Fibroblast of villous mesenchyme (primary cell): Measurements from ENCODE around the gene EFS. TPM values are rescaled to one million over a fixed set of nuclear protein-coding genes. Genes with fewer than 3 reads are reported as not detected.

ENCODE experiments used
- DNase-seq: peaks from one replicate; pipeline ENCODE4 v3.0.0-alpha.2; 2010; ENCODE audit warnings: low read depth
- H3K4me3 ChIP-seq: 2 replicates; pipeline ENCODE4 v1.5.1; 2011; ENCODE audit warnings: low read depth, mild to moderate bottlenecking, low read length
- CTCF ChIP-seq: IDR thresholded peaks from 2 replicates; pipeline ENCODE4 v1.5.1; 2012; ENCODE audit warnings: low read depth, mild to moderate bottlenecking, low read length; ENCODE audit not compliant: insufficient read depth
- total RNA-seq: library from RNA; depleted of rRNA; stranded (reverse); fragments of >200 nt; gene quantifications from 2 replicates; pipeline ENCODE4 v1.2.3, GENCODE V29; 2012

Gene EFS, protein sequence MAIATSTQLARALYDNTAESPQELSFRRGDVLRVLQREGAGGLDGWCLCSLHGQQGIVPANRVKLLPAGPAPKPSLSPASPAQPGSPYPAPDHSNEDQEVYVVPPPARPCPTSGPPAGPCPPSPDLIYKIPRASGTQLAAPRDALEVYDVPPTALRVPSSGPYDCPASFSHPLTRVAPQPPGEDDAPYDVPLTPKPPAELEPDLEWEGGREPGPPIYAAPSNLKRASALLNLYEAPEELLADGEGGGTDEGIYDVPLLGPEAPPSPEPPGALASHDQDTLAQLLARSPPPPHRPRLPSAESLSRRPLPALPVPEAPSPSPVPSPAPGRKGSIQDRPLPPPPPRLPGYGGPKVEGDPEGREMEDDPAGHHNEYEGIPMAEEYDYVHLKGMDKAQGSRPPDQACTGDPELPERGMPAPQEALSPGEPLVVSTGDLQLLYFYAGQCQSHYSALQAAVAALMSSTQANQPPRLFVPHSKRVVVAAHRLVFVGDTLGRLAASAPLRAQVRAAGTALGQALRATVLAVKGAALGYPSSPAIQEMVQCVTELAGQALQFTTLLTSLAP
- 7.7 and 7.8 TPM in 2 replicates for total RNA-seq

- no peak for TF ChIP-seq CTCF
- H3K4me3 ChIP-seq = peak within 1 kb of the TSS; percentile 60
- peak; percentile 33 for DNase-seq
These were observed at the start of gene EFS for GRCh38 chr14:23365036-23365731. Gene EFS (minus strand): TSS chr14:23365172. CDS start chr14:23365025, 147 bp downstream.

GRCh38 chr14:23414254-23414653 lies 49.3 kb upstream of the EFS start:
- DNase-seq = no peak
- no peak for TF ChIP-seq CTCF
- no peak overlapping the region for H3K4me3 ChIP-seq

DNA sequence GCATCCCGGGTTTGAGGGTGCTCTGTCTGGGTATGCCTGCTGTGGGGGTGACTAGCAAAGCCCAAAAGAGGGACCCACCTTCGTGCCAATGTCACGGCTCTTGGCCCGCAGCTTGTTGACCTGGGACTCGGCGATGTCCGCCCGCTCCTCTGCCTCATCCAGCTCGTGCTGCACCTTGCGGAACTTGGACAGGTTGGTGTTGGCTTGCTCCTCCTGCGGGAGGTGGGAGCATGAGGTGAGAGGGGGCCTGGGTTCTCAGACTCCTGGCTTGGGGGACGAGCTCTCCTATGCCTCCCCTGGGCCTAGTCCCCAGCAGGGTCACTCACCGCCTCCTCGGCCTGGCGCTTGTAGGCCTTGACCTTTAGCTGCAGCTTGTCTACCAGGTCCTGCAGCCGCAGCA lies 48.7 kb upstream of the EFS start:
- no peak for DNase-seq
- no peak for TF ChIP-seq CTCF
- H3K4me3 ChIP-seq = no peak overlapping the region

GRCh38 chr14:23411563-23412525 lies 46.9 kb upstream of the EFS start:
- no peak for DNase-seq
- TF ChIP-seq CTCF = no peak
- no peak overlapping the region for H3K4me3 ChIP-seq

- H3K4me3 ChIP-seq = no peak overlapping the region
- TF ChIP-seq CTCF = no peak
- DNase-seq = no peak
These were observed 45.1 kb upstream of the EFS start for GRCh38 chr14:23409966-23410635.

DNA sequence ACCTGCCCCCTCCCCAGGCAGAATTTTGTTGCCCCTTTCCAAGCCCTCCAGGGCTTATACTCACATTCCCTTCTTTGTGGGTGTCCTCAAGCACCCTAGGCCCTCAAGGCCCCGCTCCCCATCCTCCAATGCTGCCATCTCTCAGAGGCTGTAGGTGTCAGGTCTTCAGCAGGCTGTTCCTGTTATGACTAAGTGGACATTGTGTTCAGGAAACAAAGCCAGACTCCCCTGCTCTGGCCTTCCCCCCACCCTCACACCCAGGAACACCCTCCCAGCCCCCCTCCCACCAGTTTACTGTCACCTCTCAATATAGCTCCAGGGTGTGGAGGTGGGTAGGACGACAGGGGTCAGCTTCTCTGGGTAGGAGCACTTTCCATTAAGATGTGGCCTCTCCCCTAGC lies 44.5 kb upstream of the EFS start:
- no peak overlapping the region for H3K4me3 ChIP-seq
- DNase-seq = no peak
- no peak for TF ChIP-seq CTCF
